Measurements from ENCODE around the gene NVL. TPM values are rescaled to one million over a fixed set of nuclear protein-coding genes. Genes with fewer than 3 reads are reported as not detected.

NVL gene
- total RNA-seq, 1 experiment from 2014 or later, result 28.6 TPM

GRCh38 chr1:224338150-224338838 is 8.3 kb upstream of the NVL start:
- DNase-seq (ENCODE audit: low read depth), result no peak

GRCh38 chr1:224333939-224334786 is 4.2 kb upstream of the NVL start:
- DNase-seq (ENCODE audit: low read depth), result peak; percentile 52

GRCh38 chr1:224333309-224333926 is 3.4 kb upstream of the NVL start:
- DNase-seq (ENCODE audit: low read depth), result peak; percentile 71

GRCh38 chr1:224331824-224332223 is 1.9 kb upstream of the NVL start:
- no peak for DNase-seq (ENCODE audit: low read depth)

GRCh38 chr1:224331326-224331725 is 1.4 kb upstream of the NVL start:
- no peak for DNase-seq (ENCODE audit: low read depth)

- no peak for DNase-seq (ENCODE audit: low read depth)
Measured at GRCh38 chr1:224329484-224329841, 509 bp downstream of the NVL start.

- DNase-seq (ENCODE audit: low read depth), result no peak
Measured at GRCh38 chr1:224328644-224329043, 1.3 kb downstream of the NVL start.

GRCh38 chr1:224325959-224326358 is 4.0 kb downstream of the NVL start:
- DNase-seq (ENCODE audit: low read depth), result no peak

GRCh38 chr1:224321706-224322105 is 8.3 kb downstream of the NVL start:
- no peak for DNase-seq (ENCODE audit: low read depth)

GRCh38 chr1:224317383-224318045 is 12.5 kb downstream of the NVL start:
- no peak for DNase-seq (ENCODE audit: low read depth)

- DNase-seq (ENCODE audit: low read depth), result no peak
Measured at GRCh38 chr1:224312025-224312424, 17.9 kb downstream of the NVL start.

- DNase-seq (ENCODE audit: low read depth), result peak; percentile 41
Measured at GRCh38 chr1:224311503-224311902, 18.5 kb downstream of the NVL start.

GRCh38 chr1:224308064-224308463 is 21.9 kb downstream of the NVL start:
- no peak for DNase-seq (ENCODE audit: low read depth)

- DNase-seq (ENCODE audit: low read depth), result no peak
Measured at GRCh38 chr1:224304767-224305166, 25.2 kb downstream of the NVL start.

- DNase-seq (ENCODE audit: low read depth), result no peak
Measured at GRCh38 chr1:224302947-224303346, 27.0 kb downstream of the NVL start.

GRCh38 chr1:224301391-224301790 is 28.6 kb downstream of the NVL start:
- DNase-seq (ENCODE audit: low read depth), result no peak

- DNase-seq (ENCODE audit: low read depth), result peak; percentile 85
Measured at GRCh38 chr1:224300346-224300745, 29.6 kb downstream of the NVL start.

GRCh38 chr1:224298346-224299330 is 31.3 kb downstream of the NVL start:
- DNase-seq (ENCODE audit: low read depth), result no peak

- DNase-seq (ENCODE audit: low read depth), result no peak
Measured at GRCh38 chr1:224294775-224295174, 35.2 kb downstream of the NVL start.

GRCh38 chr1:224292419-224292818 is 37.6 kb downstream of the NVL start:
- no peak for DNase-seq (ENCODE audit: low read depth)

GRCh38 chr1:224289396-224289795 is 40.6 kb downstream of the NVL start:
- DNase-seq (ENCODE audit: low read depth), result no peak

Data from LHCN-M2 (cell line).